Measurements from ENCODE around the gene FGF10. TPM values are rescaled to one million over a fixed set of nuclear protein-coding genes. Genes with fewer than 3 reads are reported as not detected.

The FGF10 gene
- total RNA-seq, 2 experiments from 2014 or later: not detected

DNA sequence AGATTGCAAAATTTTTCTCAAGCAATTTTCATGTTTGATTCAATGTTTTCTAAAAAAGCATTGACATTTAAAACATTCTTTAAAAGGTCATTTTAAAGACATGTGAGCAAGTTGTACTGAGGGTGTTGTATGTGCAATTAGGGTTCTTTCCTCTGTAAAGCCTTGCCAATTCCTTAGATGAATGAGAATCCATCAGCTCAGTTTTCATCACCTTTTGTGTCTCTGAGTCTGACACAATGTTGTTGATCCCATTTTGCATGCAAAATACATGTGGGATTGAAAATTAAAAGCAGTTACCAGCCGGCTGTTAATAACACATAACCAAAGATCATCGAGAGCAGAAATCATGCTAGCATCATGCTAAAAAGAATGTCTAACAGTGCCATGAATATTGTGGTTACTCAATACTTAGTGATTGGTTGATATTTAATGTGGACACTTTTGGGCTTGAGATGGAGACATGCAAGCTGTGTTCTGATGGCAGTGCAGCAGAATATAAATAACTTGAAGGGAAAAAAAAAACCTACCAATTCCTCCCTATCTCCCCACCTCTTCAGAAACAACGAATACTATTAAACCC, 57.7 kb downstream of the FGF10 start:
- Histone ChIP-seq H3K36me3 (ENCODE audit: insufficient read depth, low read length) (no peaks in the 10 kb centered on the region), H2AFZ (ENCODE audit: low read length) (no peak overlapping the region), H3K4me3 (ENCODE audit: low read depth, low read length, poor library complexity, severe bottlenecking) (no peak overlapping the region), H3K9me2 (ENCODE audit: insufficient read depth, low read length) (no peaks in the 10 kb centered on the region), H3K4me1 (ENCODE audit: insufficient read depth, low read length, poor library complexity, severe bottlenecking) (no peaks in the 10 kb centered on the region), H3K27ac (ENCODE audit: low read depth, low read length, poor library complexity, severe bottlenecking) (no peak overlapping the region), H3K9me3 (ENCODE audit: low read length) (no peaks in the 10 kb centered on the region), H4K20me1 (ENCODE audit: insufficient read depth, low read length) (no peaks in the 10 kb centered on the region), H3K4me2 (ENCODE audit: low read length) (no peak overlapping the region), H3K79me2 (ENCODE audit: insufficient read depth, low read depth, low read length) (no peaks in the 10 kb centered on the region)
- ChIA-PET CTCF (ENCODE audit: unreplicated experiment) (no interaction called here), POLR2A (interaction anchor here (0.6 kb wide), 1 partner anchor 678 kb away, joined by 3 read pairs; no protein-coding TSS in a partner anchor)
- BruUV-seq (replicated peaks): no TSS peak
- TF ChIP-seq EZH2phosphoT487 (IDR thresholded peaks at IDR 0.05; ENCODE audit: borderline replicate concordance, low read depth, low read length): no peak
- TF ChIP-seq, protein P1, sequence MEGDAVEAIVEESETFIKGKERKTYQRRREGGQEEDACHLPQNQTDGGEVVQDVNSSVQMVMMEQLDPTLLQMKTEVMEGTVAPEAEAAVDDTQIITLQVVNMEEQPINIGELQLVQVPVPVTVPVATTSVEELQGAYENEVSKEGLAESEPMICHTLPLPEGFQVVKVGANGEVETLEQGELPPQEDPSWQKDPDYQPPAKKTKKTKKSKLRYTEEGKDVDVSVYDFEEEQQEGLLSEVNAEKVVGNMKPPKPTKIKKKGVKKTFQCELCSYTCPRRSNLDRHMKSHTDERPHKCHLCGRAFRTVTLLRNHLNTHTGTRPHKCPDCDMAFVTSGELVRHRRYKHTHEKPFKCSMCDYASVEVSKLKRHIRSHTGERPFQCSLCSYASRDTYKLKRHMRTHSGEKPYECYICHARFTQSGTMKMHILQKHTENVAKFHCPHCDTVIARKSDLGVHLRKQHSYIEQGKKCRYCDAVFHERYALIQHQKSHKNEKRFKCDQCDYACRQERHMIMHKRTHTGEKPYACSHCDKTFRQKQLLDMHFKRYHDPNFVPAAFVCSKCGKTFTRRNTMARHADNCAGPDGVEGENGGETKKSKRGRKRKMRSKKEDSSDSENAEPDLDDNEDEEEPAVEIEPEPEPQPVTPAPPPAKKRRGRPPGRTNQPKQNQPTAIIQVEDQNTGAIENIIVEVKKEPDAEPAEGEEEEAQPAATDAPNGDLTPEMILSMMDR (conservative IDR thresholded peaks at IDR 0.05; ENCODE audit: low read length): no peak
- DNase-seq (ENCODE audit: low spot score): no peak
- intact Hi-C loops (cut with micrococcal nuclease; ENCODE audit: unreplicated experiment): loop anchor here (2.0 kb wide), 1 partner anchor 601 kb away; no protein-coding TSS in a partner anchor

- POLR2A ChIA-PET: interaction anchor here (0.6 to 0.8 kb wide), 3 partner anchors 13 to 1491 kb away, joined by 3 read pairs; no protein-coding TSS in a partner anchor
- Histone ChIP-seq H3K9me2 (ENCODE audit: insufficient read depth, low read length) (no peaks in the 10 kb centered on the region), H3K79me2 (ENCODE audit: insufficient read depth, low read depth, low read length) (no peaks in the 10 kb centered on the region), H4K20me1 (ENCODE audit: insufficient read depth, low read length) (no peaks in the 10 kb centered on the region), H3K4me1 (ENCODE audit: insufficient read depth, low read length, poor library complexity, severe bottlenecking) (no peaks in the 10 kb centered on the region), H3K4me2 (ENCODE audit: low read length) (no peak overlapping the region), H3K36me3 (ENCODE audit: insufficient read depth, low read length) (no peaks in the 10 kb centered on the region), H2AFZ (ENCODE audit: low read length) (no peak overlapping the region), H3K4me3 (ENCODE audit: low read depth, low read length, poor library complexity, severe bottlenecking) (no peak overlapping the region), H3K9me3 (ENCODE audit: low read length) (no peaks in the 10 kb centered on the region), H3K27ac (ENCODE audit: low read depth, low read length, poor library complexity, severe bottlenecking) (no peak overlapping the region)
- TF ChIP-seq, protein P1 (conservative IDR thresholded peaks at IDR 0.05; ENCODE audit: low read length): no peak
- TF ChIP-seq EZH2phosphoT487 (IDR thresholded peaks at IDR 0.05; ENCODE audit: borderline replicate concordance, low read depth, low read length): no peak
- intact Hi-C loops (cut with micrococcal nuclease; ENCODE audit: unreplicated experiment): no loop called here
- no peak for DNase-seq (ENCODE audit: low spot score)
- BruUV-seq (replicated peaks): no TSS peak
- CTCF ChIA-PET (ENCODE audit: unreplicated experiment): no interaction called here
These were observed 59.5 kb downstream of the FGF10 start for GRCh38 chr5:44329716-44330115.

GRCh38 chr5:44321144-44321725, 68.0 kb downstream of the FGF10 start:
- Histone ChIP-seq H3K79me2 (ENCODE audit: insufficient read depth, low read depth, low read length) (no peaks in the 10 kb centered on the region), H2AFZ (ENCODE audit: low read length) (no peak overlapping the region), H4K20me1 (ENCODE audit: insufficient read depth, low read length) (no peaks in the 10 kb centered on the region), H3K9me2 (ENCODE audit: insufficient read depth, low read length) (no peaks in the 10 kb centered on the region), H3K4me2 (ENCODE audit: low read length) (no peak overlapping the region), H3K9me3 (ENCODE audit: low read length) (no peaks in the 10 kb centered on the region), H3K4me1 (ENCODE audit: insufficient read depth, low read length, poor library complexity, severe bottlenecking) (no peaks in the 10 kb centered on the region), H3K4me3 (ENCODE audit: low read depth, low read length, poor library complexity, severe bottlenecking) (no peak overlapping the region), H3K27ac (ENCODE audit: low read depth, low read length, poor library complexity, severe bottlenecking) (no peak overlapping the region), H3K36me3 (ENCODE audit: insufficient read depth, low read length) (no peaks in the 10 kb centered on the region)
- no peak for DNase-seq (ENCODE audit: low spot score)
- POLR2A ChIA-PET: interaction anchor here (0.6 kb wide), 1 partner anchor 30 kb away, joined by 3 read pairs; no protein-coding TSS in a partner anchor
- no peak for TF ChIP-seq EZH2phosphoT487 (IDR thresholded peaks at IDR 0.05; ENCODE audit: borderline replicate concordance, low read depth, low read length)
- TF ChIP-seq, protein P1 (conservative IDR thresholded peaks at IDR 0.05; ENCODE audit: low read length): no peak
- intact Hi-C loops (cut with micrococcal nuclease; ENCODE audit: unreplicated experiment): no loop called here
- CTCF ChIA-PET (ENCODE audit: unreplicated experiment): no interaction called here
- no TSS peak for BruUV-seq (replicated peaks)
